Stimulated activated CD8-positive, alpha-beta memory T cell treated with anti-CD3 and anti-CD28 coated beads, Interleukin-7, amount 100 ng/mL, for 48 hours (primary cell): ENCODE measurements around the gene ARHGAP1.

Source experiments
- DNase-seq, 2 donors: peaks; one replicate each; pipeline ENCODE4 v3.0.0-alpha.2; 2020; ENCODE audit warnings: low read depth in 1 of 2; ENCODE audit errors: extremely low read depth in 1 of 2

Gene ARHGAP1

DNA sequence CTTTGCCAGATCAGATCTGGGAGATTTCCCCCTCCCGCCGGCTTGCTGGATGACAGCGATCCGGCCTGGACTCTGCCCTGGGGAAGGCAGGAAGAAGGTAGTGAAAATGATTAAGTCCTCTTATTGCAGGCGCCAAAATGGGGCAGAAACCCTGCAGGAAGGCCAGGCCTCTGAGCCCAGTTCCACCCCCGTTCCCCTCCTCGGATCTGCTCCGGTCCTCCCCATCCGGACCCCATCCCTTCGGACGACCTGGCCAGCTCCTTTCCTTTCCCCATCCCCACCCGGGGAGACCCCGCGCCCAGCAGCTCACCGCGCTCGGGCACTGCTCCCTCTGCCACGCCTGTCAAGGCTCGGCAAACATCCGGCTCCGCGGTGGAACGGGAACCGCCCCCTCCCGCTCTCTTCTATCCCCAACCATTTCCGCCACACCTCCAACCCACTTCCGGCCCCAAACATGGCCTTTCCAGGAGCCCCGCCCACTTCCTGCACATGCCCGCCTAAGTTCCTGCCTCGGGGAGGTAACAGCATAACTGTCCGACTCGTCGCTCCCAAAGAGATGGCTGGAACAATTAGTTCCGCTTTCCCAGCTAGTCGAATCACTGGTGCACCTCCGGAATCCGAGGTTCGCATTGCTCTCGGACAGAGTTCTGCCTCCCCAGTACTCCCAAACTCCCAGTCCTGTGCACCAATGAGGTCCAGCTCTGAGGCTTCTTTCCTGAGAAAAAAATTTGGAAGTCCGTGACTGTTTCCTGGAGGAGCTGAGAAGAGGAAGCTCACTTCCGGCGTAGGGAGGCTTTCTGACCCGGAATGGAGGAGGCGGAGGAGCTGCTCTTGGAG lies at the start of gene ARHGAP1, which contains the start of gene ZNF408:
TSS of gene ARHGAP1 (minus strand) at position 379 of the 837 bp plus-strand sequence. CDS start 4,512 bp downstream, outside the sequence.
TSS of gene ZNF408 (plus strand) at position 791 of the 837 bp plus-strand sequence. CDS start at position 808, 17 bp downstream.
- DNase-seq: peak; percentile 98 to 99

DNA sequence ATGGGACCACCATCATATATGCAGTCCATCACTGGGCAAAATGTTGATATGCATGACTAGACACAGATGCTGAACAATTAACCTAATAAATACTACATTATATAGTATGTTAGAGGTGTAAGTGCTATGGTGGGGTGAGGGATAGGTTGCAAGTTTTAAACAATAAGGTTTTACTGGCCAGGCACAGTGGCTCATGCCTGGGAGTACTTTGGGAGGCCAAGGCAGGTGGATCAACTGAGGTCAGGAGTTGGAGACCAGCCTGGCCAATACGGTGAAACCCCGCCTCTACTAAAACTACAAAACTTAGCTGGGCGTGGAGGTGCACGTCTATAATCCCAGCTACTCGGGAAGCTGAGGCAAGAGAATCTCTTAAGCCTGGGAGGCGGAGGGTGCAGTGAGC lies 46.7 kb upstream of the ARHGAP1 start:
- DNase-seq: no peak

DNA sequence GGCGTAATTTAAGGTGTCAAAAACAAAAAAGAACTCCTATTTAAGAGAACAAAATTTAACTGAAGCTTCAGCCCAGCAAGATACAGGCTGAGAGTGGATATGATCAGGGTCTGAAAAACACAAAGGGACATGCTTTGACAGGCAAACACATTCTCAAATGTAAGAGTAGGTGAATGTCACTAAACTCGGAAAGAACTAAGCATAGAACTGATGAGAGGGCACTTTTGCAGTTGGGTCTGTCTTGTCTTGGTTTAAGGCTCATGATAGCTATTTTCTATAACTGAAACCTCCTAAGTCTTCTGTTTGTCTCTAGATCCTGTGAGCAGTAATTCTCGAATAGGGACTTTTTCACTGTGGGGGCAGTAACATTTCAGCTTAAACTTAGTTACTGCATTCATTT lies 45.6 kb upstream of the ARHGAP1 start:
- DNase-seq: no peak

DNA sequence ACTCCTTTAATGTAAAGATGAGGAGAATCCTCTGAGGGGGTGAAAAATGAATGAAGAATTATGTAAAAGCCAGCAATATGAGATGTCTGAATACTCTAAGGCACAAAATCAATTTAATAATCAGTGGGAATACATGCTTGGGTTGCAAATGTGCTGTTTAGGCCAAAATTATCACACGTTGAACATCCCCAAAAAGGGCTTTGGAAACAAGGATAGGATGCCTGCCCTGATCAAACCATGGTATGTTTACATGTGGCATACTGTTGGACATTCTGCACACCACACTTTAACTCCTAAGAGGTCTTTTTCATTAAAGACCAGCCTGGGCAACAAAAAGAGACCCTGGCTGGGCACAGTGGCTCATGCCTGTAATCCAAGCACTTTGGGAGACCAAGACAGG lies 44.9 kb upstream of the ARHGAP1 start:
- DNase-seq: no peak

DNA sequence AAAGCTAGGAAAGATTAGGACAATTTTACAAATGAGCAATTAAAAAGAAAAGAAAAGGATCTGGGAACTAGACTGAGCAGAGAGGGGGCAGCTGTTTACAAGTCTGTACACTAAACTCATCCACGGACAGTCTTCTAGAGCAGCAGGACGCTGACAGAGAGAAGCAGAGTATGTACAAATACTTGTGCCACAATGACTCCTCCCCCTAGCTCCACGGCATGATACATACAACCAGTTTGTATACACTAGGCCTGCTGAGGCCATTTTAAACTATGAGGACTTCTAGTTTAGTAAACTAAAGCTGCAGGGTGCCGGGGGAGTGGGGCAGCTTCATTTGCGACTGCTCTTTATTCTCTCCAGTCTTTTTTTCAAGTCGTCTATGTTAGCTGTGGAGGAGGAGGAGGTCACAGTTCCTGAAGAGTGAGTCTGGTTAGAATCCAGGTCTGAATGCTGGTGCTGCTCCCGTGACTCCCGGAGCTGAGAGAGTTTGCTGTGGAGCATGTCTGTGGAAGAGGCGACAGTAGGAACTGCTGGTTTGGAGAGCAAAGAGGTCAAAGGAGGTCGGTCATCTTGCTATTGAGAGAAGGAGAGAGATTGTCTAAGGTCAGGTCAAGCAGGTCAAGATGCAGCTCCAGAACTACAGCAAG lies 43.4 kb upstream of the ARHGAP1 start:
- no peak for DNase-seq

DNA sequence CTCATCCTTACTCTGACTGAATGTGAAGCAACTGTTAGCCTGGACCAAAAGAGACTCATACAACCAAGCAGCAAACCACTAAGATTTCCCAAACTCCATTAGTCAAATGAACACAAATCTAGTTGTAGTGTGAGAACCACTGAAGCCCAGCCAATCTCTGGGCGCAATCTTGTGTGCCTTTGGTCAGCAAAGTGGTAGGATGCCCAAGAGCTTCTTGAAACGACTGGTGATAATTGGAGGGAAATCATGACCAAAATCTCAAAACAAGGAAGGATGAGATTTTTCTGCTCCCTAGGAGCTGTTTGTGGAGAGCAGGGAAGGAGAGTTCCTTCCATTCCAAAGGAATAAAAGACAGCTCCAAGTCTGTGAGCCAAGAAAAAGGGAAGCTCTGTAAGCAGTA lies 42.6 kb upstream of the ARHGAP1 start:
- no peak for DNase-seq

DNA sequence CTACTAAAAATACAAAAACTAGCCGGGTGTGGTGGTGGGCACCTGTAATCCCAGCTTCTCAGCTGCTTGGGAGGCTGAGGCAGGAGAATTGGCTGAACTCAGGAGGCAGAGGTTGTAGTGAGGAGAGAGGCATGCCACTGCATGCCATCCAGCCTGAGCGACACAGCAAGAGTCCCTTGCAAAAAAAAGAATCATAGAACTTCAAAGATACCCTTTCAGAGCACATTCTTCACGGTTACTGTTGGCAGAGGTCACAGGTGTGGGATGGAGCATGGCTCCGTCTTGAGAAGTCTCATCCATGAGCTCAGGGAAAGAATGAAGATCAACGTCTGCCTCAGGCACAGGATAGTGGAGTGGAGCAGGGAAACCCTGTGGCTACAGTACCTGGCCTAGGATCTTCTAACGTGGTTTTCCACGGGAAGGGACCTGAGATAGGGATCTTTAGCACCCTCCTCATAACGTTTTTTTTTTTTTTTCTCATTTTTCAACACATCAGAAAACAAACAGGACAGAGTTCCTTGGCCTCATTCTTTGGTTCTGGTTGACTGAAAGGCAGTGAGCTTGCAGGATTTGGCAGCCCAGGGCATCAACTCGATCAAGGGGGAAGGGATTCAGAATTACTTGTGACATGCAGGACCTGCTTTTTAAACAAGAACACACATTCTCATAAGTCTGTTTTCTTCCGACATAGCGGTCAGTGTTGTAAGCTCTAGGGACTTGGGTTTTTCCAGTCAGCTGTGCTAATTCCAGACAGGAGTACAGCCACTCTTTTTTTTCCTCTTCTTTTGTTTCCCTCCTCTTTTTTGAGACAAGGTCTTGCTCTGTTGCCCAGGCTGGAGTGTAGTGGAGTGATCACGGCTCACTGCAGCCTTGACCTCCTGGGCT lies 41.4 kb upstream of the ARHGAP1 start:
- DNase-seq: no peak

DNA sequence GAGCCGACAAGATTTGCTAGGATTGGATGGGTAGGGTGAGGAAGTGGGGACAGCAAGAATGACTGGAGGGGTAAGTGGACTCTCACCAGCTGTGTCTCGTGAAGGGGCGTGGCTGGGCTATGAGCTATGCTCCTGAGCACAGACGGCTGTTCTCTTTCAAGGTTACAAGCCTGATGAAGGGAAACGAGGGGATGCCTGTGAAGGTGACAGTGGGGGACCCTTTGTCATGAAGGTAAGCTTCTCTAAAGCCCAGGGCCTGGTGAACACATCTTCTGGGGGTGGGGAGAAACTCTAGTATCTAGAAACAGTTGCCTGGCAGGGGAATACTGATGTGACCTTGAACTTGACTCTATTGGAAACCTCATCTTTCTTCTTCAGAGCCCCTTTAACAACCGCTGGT lies 38.5 kb upstream of the ARHGAP1 start:
- no peak for DNase-seq

DNA sequence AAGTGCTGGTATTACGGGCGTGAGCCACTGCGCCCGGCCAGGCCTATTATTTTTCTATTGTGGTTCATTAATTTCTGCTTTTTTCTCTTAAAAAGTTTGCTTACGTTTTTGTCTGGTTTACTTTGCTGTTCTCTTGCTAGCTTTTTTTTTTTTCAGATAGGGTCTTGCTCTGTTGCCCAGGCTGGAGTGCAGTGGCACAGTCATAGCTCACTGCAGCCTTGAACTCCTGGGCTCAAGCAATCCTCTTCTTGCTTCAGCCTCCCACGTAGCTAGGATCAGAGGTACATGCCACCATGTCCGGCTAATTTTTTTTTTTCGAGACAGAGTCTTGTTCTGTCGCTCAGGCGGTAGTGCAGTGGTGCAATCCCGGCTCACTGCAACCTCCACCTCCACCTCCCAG lies 37.3 kb upstream of the ARHGAP1 start:
- DNase-seq: no peak

DNA sequence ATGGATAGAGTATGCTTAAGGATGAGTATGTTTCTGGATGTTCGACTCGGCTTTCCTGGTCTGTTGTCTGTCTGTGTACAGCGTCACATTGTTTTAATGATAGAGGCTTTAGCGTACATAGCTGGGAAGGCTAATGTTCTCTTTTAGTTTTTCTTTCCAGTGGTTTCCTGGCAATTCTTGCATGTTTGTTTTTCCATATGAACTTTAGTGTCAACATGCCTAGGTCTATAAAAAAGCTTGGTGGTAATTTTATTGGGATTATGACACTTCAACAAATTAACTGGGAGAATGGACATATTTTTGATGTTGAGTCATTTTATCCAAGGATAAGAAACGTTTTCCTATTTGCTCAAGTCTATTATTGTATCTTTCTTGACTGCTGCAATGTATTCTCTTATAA lies 36.2 kb upstream of the ARHGAP1 start:
- DNase-seq: no peak

DNA sequence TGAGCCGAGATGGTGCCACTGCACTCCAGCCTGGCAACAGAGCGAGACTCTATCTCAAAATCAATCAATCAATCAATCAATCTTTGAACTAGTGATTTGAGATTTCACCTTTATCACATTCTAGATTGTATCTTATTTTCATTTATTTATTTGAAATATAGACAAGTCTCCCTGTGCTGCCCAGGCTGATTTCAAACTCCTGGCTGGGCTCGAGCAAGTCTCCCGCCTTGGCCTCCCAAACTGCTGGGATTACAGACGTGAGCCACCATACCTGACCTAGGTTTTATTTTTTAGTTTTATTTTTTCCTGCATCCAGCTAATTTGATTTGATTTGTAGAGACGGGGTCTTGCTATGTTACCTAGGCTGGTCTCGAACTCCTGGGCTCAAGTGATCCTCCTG lies 35.7 kb upstream of the ARHGAP1 start:
- DNase-seq: no peak

DNA sequence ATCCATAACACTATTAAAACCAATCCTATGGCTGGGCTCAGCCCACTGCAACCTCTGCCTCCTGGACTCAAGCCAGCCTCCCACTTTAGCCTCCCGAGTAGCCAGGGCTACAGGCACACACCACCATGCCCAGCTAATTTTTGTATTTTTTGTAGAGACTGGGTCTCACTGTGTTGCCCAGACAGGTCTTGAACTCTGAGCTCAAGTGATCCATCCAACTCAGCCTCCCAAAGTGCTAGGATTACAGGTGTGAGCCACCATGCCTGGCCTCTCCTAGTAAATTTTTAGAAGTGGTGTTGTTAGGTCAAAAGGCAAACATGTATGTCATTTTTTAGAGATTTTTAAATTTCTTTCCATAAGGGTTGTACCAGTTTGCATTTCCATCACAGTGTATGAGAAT lies 32.8 kb upstream of the ARHGAP1 start:
- DNase-seq: no peak

DNA sequence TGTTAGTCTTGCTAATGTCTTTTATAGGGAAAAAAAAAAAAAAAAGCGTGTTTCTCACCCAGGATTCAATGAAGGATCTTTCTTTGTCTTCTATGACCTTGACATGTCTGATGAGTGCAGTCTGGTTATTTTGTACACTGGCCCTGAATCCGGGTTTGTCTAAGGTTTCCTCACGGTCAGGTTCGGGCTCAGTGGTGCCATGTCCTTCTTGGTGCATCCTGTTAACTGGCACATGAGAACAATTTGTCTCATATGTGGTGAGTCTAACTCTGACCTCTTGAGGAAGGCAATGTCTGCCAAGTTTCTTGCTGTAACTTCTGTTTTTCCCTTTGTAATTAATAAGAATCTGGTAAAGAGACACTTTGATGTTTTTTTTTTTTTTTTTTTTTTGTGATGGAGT lies 31.1 kb upstream of the ARHGAP1 start:
- DNase-seq: no peak

DNA sequence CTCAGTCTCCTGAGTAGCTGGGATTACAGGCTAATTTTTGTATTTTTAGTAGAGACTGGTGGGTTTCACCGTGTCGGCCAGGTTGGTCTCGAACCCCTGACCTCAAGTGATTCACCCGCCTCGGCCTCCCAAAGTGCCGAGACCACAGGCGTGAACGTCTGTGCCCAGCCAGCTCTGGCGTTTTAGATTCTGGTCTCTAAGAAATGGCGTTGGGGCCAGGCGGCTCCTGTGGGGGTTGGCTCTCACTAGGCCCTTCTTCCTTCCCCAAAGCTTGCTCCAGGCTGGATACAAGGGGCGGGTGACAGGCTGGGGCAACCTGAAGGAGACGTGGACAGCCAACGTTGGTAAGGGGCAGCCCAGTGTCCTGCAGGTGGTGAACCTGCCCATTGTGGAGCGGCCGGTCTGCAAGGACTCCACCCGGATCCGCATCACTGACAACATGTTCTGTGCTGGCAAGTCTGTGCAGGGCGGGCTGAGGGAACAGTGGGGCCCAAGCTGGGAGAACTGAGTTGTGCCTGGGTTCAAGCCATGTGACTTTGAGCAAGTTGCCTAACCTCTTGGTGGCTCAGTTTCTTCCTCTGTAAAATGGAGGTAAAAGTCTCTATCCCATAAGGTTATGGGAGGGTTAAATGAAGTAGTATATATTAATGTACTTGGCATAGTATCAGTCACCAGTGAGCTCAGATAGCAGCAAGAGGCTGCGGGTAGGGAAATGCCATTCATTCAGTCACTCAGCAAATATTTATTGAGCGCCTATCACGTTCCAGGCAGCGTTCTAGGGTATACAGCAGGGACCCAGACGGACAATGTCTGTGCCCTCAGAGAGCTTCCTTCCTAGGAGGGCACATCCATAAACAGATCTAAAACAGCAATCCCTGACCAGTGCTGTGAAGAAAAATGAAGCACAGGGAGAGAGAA lies 28.9 kb upstream of the ARHGAP1 start:
- DNase-seq: no peak

DNA sequence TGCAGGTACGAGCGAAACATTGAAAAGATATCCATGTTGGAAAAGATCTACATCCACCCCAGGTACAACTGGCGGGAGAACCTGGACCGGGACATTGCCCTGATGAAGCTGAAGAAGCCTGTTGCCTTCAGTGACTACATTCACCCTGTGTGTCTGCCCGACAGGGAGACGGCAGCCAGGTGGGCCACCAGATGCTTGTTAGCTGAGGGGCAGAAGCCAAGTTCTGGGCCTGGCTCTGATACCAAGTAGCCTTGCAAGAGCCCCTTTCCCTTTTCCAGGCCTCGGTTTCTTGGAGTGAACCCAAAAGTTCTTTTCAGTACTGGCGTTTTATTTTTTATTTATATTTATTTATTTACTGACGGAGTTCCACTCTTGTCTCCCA lies 28.2 kb upstream of the ARHGAP1 start:
- DNase-seq: no peak

DNA sequence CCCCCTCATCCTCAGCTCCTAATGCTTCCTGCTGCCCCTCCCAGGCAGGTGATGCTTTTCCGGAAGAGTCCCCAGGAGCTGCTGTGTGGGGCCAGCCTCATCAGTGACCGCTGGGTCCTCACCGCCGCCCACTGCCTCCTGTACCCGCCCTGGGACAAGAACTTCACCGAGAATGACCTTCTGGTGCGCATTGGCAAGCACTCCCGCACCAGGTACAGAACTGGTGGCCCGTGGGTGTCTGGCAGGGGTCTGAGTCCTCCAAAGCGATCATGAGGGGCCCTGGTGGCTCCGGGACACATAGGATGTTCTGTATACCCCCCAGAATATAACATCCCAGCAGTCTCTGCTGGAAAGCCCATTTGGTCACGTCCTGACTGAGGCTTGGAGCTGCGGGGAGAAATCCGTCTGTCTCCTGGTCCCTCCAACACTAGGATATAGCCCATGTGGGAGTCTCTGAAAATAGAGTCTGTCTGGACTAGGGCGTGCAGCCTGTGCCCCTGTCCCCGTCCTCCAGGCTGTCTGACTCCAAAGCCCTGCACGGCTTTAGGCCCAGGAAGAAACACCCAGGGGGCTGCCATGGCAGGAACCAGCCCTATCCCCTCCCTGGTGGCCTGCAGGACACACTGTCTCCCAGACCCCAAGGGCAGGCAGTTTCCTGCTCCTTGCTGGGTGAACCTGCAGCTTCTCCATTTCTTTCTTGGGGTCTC lies 27.7 kb upstream of the ARHGAP1 start:
- DNase-seq: no peak

DNA sequence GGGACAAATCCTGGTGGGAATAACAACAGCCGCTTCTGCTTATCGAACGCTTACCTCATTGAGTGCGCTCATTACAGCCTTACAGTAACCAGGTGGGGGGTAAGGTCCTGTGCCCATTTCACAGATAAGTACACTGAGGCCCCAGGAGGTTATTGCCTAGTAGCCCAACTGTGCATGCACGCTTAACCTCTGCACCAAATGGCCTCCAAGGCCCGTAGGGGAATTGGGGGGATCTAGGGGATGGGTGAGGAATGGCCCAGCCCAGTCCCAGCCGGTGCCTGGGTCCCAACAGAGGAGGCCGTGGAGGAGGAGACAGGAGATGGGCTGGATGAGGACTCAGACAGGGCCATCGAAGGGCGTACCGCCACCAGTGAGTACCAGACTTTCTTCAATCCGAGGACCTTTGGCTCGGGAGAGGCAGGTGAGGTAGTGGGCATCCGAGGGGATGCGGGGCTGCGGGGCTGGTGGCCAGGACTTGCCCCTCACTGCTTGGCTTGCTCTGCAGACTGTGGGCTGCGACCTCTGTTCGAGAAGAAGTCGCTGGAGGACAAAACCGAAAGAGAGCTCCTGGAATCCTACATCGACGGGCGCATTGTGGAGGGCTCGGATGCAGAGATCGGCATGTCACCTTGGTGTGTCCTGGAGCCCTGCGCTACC lies 25.9 kb upstream of the ARHGAP1 start:
- DNase-seq: no peak

DNA sequence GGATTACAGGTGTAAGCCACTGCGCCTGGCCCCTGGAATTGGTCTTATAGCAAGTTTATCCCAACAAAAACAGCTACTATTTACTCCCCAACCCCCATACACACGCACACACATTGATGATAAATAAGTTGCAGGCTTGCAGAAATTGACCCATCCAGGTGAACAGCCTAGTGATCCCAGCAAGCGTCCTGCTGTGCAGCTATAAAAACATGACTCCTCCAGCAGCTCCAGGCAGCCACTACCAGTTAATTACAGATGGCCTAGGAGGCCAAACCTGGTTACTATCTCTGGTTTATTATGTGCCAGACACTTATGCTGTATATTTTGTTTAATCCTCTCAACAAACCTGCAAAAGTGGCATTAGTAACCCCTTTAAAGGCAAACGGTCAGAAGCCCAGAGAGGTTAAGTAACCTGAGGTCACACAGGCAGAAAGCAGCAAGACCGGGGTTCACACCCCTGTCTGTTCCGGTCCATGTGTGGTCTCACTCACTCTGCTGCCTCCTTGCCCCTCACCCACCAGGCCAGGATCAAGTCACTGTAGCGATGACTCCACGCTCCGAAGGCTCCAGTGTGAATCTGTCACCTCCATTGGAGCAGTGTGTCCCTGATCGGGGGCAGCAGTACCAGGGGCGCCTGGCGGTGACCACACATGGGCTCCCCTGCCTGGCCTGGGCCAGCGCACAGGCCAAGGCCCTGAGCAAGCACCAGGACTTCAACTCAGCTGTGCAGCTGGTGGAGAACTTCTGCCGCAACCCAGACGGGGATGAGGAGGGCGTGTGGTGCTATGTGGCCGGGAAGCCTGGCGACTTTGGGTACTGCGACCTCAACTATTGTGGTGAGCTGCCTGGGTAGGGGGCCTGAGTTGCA lies 25.2 kb upstream of the ARHGAP1 start:
- DNase-seq: no peak
